ENCODE results near the gene MAP2K1. TPM values are rescaled to one million over a fixed set of nuclear protein-coding genes. Genes with fewer than 3 reads are reported as not detected.
A peak's percentile ranks its signal among the peaks of the same experiment; 100 is the strongest.
"Not testable (repeated sequence)": the region's sequence is repeated elsewhere in the genome, so short reads cannot be mapped to it uniquely, and the experiment has no call there.

The MAP2K1 gene
- total RNA-seq, 2 donors from 2014 or later, result 107 to 143 TPM

DNA sequence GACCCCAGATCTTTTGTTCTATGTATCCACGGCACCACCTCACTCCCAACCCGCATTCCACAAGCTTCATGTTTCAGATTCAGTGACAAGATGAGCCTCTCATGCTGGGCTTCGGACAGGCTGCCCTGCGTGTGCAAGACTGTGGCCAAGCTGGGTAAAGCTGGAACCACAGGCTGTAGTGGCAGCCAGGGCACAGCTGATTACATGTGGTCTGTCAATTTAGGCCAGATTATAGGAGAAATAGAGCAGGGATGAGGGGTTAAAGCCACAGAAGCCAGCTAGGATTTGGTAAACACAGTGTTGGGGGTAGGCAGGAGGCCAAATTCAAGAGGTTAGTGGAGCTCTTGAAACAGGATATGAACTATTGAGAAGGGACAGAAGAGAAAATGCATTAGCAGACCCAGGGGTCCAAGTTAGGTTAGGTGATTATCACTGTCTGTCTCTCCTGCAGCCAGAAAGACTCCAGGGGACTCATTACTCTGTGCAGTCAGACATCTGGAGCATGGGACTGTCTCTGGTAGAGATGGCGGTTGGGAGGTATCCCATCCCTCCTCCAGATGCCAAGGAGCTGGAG, 97.9 kb downstream of the MAP2K1 start:
- no peak overlapping the region for H3K4me3 Mint-ChIP-seq
- H3K9me3 Mint-ChIP-seq, result no peaks in the 10 kb centered on the region
- H3K4me1 Mint-ChIP-seq, result peaks cover 13% of the 10 kb centered on the region
- peak overlapping the region; percentile 64 for H3K27ac Mint-ChIP-seq
- no peaks in the 10 kb centered on the region for H3K27me3 Mint-ChIP-seq
- peaks cover 94% of the 10 kb centered on the region for H3K36me3 Mint-ChIP-seq (ENCODE audit: low read depth)
- ATAC-seq (replicated peaks), result no peak

- Mint-ChIP-seq H3K4me1 (peaks cover 13% of the 10 kb centered on the region), H3K27ac (no peak overlapping the region), H3K4me3 (no peak overlapping the region), H3K9me3 (no peaks in the 10 kb centered on the region), H3K36me3 (ENCODE audit: low read depth) (peaks cover 99% of the 10 kb centered on the region), H3K27me3 (no peaks in the 10 kb centered on the region)
- ATAC-seq (replicated peaks), result no peak
Measured at GRCh38 chr15:66486887-66487286, 100.2 kb downstream of the MAP2K1 start.

GRCh38 chr15:66488525-66488924, 101.8 kb downstream of the MAP2K1 start:
- ATAC-seq (replicated peaks), result no peak
- no peak overlapping the region for H3K27ac Mint-ChIP-seq
- no peaks in the 10 kb centered on the region for H3K27me3 Mint-ChIP-seq
- no peaks in the 10 kb centered on the region for H3K4me1 Mint-ChIP-seq
- no peaks in the 10 kb centered on the region for H3K9me3 Mint-ChIP-seq
- peaks cover 99% of the 10 kb centered on the region for H3K36me3 Mint-ChIP-seq (ENCODE audit: low read depth)
- H3K4me3 Mint-ChIP-seq, result no peak overlapping the region

GRCh38 chr15:66489179-66489791, 102.6 kb downstream of the MAP2K1 start:
- Mint-ChIP-seq H3K27me3 (no peaks in the 10 kb centered on the region), H3K36me3 (ENCODE audit: low read depth) (peaks cover 99% of the 10 kb centered on the region), H3K4me3 (no peak overlapping the region), H3K9me3 (no peaks in the 10 kb centered on the region), H3K27ac (no peak overlapping the region), H3K4me1 (peaks cover 2% of the 10 kb centered on the region)
- ATAC-seq (replicated peaks), result no peak

DNA sequence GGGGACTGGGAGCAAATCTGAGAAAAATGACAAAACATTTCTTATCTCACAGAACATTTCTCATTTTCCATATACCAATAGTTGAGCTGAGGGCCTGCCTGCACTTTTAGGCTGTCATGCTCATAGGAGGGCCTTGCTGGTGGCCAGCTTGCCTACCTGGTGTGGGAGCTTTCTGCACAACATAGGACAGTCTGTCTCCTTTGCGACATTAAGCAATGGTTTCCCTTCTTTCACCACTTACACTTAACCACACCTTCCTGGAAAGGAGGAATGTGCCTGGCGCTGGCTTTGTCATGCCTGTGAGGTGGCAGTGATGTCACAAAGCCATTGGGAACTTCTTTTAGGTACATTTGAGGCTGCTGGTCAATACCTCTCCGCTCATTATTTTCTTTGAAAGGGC, 105.1 kb downstream of the MAP2K1 start:
- Mint-ChIP-seq H3K27ac (no peak overlapping the region), H3K36me3 (ENCODE audit: low read depth) (peaks cover 96% of the 10 kb centered on the region), H3K4me3 (no peak overlapping the region), H3K27me3 (no peaks in the 10 kb centered on the region), H3K4me1 (peaks cover 11% of the 10 kb centered on the region), H3K9me3 (no peaks in the 10 kb centered on the region)
- ATAC-seq (replicated peaks), result no peak

DNA sequence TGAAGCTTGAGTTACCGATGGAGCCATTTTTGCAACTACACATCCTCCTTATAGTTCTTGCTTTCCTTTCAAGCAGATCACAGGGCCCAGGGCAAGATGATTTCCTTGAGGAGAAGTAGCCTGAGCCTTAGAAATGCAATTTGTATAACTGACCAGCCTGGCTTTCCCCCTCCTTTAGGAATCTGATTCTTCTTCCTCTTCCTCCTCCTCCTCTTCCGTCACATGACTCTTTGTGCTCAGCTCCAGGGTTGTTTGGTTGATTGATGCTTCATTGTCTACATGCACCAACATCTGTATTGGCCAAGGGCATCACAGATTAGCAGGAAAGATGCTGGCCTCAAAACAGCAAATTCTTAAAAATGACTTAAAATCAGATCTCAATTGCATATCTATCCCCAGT, 107.5 kb downstream of the MAP2K1 start:
- ATAC-seq (replicated peaks), result no peak
- Mint-ChIP-seq H3K4me1 (peaks cover 16% of the 10 kb centered on the region), H3K27me3 (no peaks in the 10 kb centered on the region), H3K4me3 (no peak overlapping the region), H3K36me3 (ENCODE audit: low read depth) (peaks cover 96% of the 10 kb centered on the region), H3K27ac (no peak overlapping the region), H3K9me3 (no peaks in the 10 kb centered on the region)

DNA sequence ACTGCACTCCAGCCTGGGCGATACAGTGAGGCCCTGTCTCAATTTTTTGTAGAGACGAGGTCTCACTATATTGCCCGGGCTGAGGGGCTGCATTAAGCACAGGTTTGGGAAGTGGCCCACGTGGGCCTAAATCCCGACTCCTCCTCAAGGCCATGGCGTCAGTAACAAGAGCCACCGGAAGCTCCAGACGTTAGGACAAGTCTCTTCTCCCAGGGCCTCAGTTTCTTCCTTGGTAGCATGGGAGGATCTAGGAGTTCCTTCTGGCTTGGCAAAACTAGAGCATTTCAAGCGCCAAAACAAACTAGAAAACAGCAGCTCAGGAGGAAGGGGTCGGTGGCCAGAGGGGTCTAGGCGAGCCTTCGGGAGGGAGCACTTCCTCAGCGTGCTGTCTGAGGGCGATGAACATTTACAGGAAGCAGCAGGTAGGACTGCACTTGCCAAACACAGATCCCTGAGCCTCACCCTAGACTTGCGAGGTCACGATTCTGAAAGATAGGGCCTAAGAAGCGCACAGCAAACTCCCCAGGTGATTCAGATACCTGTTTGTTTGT, 110.3 kb downstream of the MAP2K1 start:
- peak overlapping the region; percentile 94 for H3K4me3 Mint-ChIP-seq
- H3K27ac Mint-ChIP-seq, result peak overlapping the region; percentile 92
- no peaks in the 10 kb centered on the region for H3K27me3 Mint-ChIP-seq
- peaks cover 22% of the 10 kb centered on the region for H3K4me1 Mint-ChIP-seq
- H3K9me3 Mint-ChIP-seq, result no peaks in the 10 kb centered on the region
- H3K36me3 Mint-ChIP-seq (ENCODE audit: low read depth), result peaks cover 96% of the 10 kb centered on the region
- ATAC-seq (replicated peaks), result peak; percentile 30

GRCh38 chr15:66497502-66498455, 111.1 kb downstream of the MAP2K1 start, which contains the start of gene SNAPC5:
SNAPC5 (minus strand) TSS chr15:66497762; CDS start chr15:66497731, 31 bp downstream.
- peak; percentile 93 for ATAC-seq (replicated peaks)
- H3K36me3 Mint-ChIP-seq (ENCODE audit: low read depth), result peaks cover 96% of the 10 kb centered on the region
- peaks cover 25% of the 10 kb centered on the region for H3K4me1 Mint-ChIP-seq
- no peaks in the 10 kb centered on the region for H3K9me3 Mint-ChIP-seq
- peak within 1 kb of the TSS; percentile 92 for H3K27ac Mint-ChIP-seq
- peak within 1 kb of the TSS; percentile 94 for H3K4me3 Mint-ChIP-seq
- H3K27me3 Mint-ChIP-seq, result no peaks in the 10 kb centered on the region

DNA sequence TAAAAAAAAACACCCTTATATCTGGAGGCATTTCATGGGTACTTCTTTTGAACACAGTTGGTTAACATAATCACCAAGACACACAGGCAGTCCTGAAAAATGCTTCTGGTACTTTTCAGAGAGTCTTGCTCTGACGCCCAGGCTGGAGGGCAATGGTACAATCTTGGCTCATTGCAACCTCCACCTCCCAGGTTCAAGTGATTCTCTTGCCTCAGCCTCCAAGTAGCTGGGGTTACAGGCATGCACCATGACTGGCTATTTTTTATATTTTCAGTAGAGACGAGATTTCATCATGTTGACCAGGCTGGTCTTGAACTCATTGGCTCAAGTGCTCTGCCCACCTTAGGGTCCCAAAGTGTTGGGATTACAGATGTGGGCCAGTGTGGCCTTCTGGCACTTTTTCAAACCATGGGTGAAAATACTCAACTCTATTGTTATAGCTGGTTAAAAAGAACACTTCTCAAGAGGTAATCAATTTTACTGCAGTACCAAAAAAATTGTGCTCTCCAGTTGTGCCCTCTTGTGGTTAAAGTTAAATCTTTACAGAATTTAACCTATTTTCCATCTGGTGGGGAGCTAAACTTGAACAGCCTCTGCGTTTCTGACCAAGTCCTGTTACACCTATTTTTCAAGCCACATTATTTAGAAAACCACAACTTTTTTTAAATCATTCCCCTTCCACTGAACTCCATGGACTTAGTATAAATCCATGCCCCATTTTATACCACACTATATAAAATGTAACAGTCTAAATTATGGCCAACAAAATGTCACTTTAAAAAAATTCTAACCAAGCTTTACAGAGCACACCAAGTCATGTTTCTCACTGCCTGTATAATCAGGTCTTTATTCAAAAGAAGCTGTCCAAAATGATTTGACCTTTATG, 112.0 kb downstream of the MAP2K1 start:
- peaks cover 96% of the 10 kb centered on the region for H3K36me3 Mint-ChIP-seq (ENCODE audit: low read depth)
- no peak for ATAC-seq (replicated peaks)
- peaks cover 28% of the 10 kb centered on the region for H3K4me1 Mint-ChIP-seq
- no peaks in the 10 kb centered on the region for H3K9me3 Mint-ChIP-seq
- H3K4me3 Mint-ChIP-seq, result peak overlapping the region; percentile 94
- H3K27me3 Mint-ChIP-seq, result no peaks in the 10 kb centered on the region
- peak overlapping the region; percentile 92 for H3K27ac Mint-ChIP-seq

DNA sequence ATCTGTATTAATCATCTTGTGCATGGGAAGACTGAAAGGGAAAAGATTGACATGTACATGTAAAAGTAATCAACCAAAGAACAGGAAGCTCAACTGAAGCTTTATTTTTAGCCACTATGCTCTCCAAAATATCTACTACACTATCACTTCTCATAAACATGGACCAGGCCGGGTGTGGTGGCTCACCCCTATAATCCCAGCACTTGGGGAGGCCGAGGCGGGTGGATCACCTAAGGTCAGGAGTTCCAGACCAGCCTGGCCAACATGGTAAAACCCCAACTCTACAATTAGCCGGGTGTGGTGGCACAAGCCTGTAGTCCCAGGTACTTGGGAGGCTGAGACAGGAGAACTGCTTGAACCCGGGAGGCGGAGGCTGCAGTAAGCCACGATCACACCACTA, 113.6 kb downstream of the MAP2K1 start:
- peak overlapping the region; percentile 88 for H3K4me3 Mint-ChIP-seq

DNA sequence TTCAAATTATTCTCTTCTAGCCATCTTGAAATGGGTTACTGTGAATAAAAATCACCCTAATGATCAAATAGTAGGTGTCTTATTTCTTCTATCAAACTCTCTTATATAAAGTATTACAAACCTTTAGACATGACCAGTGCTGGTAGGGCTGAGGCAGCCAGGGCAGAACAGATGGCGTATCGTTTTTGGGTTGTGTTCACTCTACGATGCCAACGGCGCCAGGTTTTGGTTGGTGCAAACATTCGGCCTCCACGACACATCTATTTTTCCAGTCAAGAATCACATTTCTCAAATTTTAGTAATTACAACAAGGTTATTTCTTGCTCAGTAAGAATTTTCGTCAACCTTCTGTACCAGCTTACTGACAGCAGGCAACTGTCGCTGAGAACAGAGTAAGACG, 115.8 kb downstream of the MAP2K1 start:
- ATAC-seq (replicated peaks), result no peak
- Mint-ChIP-seq H3K9me3 (no peaks in the 10 kb centered on the region), H3K4me3 (peak overlapping the region; percentile 88), H3K27ac (peak overlapping the region; percentile 93), H3K36me3 (ENCODE audit: low read depth) (peaks cover 80% of the 10 kb centered on the region), H3K27me3 (no peaks in the 10 kb centered on the region), H3K4me1 (peaks cover 23% of the 10 kb centered on the region)

More for the DNA sequence above, 113.6 kb downstream of the MAP2K1 start:
- H3K4me1 Mint-ChIP-seq, result peaks cover 20% of the 10 kb centered on the region
- H3K36me3 Mint-ChIP-seq (ENCODE audit: low read depth), result peaks cover 97% of the 10 kb centered on the region
- H3K9me3 Mint-ChIP-seq; H3K27me3 Mint-ChIP-seq; ATAC-seq (replicated peaks): not testable (repeated sequence)
- H3K27ac Mint-ChIP-seq, result peak overlapping the region; percentile 66

GRCh38 chr15:66503041-66503648, 116.4 kb downstream of the MAP2K1 start:
- not testable (repeated sequence) for ATAC-seq (replicated peaks); H3K9me3 Mint-ChIP-seq; H3K27me3 Mint-ChIP-seq
- Mint-ChIP-seq H3K27ac (peak overlapping the region; percentile 93), H3K4me3 (peak overlapping the region; percentile 88), H3K36me3 (ENCODE audit: low read depth) (peaks cover 74% of the 10 kb centered on the region), H3K4me1 (peaks cover 21% of the 10 kb centered on the region)

- ATAC-seq (replicated peaks), result no peak
- peaks cover 20% of the 10 kb centered on the region for H3K4me1 Mint-ChIP-seq
- no peaks in the 10 kb centered on the region for H3K27me3 Mint-ChIP-seq
Measured at GRCh38 chr15:66503780-66504562, 117.3 kb downstream of the MAP2K1 start.

More at GRCh38 chr15:66503780-66504562, 117.3 kb downstream of the MAP2K1 start:
- Mint-ChIP-seq H3K4me3 (peak overlapping the region; percentile 88), H3K36me3 (ENCODE audit: low read depth) (peaks cover 72% of the 10 kb centered on the region), H3K9me3 (no peaks in the 10 kb centered on the region), H3K27ac (peak overlapping the region; percentile 93)

Measured in activated T-helper 17 cell treated with anti-CD3 and anti-CD28 coated beads, Interleukin-2, amount 50 U/mL, for 72 hours (primary cell).